HG03060 (cell line): ENCODE measurements around the gene CLEC4M.

Experiments used
- ATAC-seq: cut with Tn5 transposase; IDR thresholded peaks from one replicate; pipeline ENCODE4 v1.9.1; 2021; ENCODE audit warnings: low read depth, moderate number of reproducible peaks; ENCODE audit not compliant: unreplicated experiment

Gene CLEC4M, protein sequence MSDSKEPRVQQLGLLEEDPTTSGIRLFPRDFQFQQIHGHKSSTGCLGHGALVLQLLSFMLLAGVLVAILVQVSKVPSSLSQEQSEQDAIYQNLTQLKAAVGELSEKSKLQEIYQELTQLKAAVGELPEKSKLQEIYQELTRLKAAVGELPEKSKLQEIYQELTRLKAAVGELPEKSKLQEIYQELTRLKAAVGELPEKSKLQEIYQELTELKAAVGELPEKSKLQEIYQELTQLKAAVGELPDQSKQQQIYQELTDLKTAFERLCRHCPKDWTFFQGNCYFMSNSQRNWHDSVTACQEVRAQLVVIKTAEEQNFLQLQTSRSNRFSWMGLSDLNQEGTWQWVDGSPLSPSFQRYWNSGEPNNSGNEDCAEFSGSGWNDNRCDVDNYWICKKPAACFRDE

DNA sequence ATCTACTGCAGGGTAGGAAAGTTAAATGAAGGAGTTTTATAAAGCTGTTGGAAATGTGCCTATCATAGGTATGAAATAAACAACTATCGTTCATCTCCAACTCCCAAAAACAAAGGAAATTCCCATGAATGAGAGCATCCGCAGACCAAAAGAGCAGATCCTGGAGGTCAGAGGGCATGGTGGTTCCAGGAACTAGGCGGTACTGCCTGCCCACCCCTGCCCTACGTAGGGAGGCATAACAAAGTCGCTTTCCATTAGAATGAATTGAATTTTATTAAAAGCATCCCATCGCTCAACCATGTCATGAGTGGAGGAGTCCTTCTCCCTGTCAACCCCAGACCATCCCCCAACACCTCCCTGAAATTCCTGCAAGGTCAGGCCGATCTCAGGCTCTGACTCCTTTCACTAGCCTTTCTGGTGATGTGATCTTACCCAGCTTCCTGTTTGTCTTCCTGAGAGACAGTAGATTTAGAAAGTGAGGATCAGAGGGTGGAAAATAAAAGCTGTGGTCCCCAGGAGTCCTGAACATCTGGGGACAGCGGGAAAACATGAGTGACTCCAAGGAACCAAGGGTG, at the start of gene CLEC4M:
CLEC4M (plus strand) TSS at position 525 of the 575 bp plus-strand sequence; CDS start at position 549, 24 bp downstream.
- ATAC-seq = no peak

GRCh38 chr19:7715671-7716070, 47.4 kb upstream of the CLEC4M start:
- no peak for ATAC-seq

GRCh38 chr19:7716762-7717161, 46.3 kb upstream of the CLEC4M start:
- no peak for ATAC-seq

DNA sequence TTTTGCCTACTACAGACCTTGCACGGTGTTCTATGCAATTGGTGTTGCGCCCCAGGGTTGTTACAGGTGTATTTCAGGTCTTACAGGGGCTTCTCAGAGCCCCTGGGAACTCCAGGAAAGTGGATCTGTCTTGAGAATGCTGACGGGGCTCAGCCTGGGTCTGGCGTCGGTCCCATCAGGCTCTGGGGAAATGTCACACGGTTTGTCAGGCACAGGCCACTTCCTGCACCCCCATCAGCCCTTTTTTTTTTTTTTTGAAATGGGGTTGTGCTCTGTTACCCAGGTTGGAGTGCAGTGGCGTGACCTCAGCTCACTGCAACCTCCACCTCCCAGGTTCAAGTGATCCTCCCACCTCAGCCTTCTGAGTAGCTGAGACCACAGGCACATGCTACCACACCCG, 44.4 kb upstream of the CLEC4M start:
- no peak for ATAC-seq

- ATAC-seq = no peak
These were observed 42.7 kb upstream of the CLEC4M start for GRCh38 chr19:7720351-7720750.

DNA sequence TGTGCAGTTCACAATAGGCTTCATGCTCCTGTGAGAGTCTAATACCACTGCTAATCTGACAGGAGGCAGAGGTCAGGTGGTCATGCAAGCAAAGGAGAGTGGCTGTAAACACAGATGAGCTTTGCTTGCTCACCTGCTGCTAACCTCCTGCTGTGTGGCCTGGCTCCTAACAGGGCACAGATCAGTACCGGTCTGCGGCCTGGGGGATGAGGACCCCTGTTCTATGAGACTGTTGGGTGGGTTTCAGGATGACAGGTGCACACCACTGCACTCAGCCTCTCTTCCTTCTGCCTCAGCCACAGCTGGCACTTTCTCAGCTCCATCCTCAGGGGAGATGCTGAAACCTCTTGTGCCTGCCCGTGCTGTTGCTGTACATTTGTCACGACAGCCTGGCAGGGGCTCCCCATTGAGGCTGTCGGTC, 40.8 kb upstream of the CLEC4M start:
- ATAC-seq = no peak

DNA sequence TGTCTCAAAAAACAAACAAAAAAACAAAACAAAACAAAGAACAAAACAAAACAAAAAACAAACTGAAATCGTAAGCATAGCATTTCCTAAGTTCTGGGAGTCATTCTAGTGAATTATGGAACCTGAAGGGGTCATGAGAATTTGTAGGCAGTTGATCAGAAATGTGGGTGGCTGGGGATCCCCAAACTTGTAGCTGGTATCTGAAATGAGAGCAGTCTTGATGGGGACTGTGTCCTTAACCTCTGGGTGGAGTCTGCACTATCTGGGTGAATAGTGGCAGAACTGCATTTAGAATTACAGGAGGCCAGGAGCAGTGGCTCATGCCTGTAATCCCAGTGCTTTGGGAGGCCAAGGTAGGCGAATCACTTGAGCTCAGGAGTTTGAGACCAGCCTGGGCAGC, 37.3 kb upstream of the CLEC4M start:
- ATAC-seq = no peak

GRCh38 chr19:7729211-7729610, 33.8 kb upstream of the CLEC4M start:
- ATAC-seq = no peak

GRCh38 chr19:7729831-7730285, 33.2 kb upstream of the CLEC4M start:
- ATAC-seq = no peak

GRCh38 chr19:7730286-7731217, 32.5 kb upstream of the CLEC4M start:
- ATAC-seq = no peak

- ATAC-seq = no peak
These were observed 31.8 kb upstream of the CLEC4M start for GRCh38 chr19:7731218-7731595.

GRCh38 chr19:7731615-7732014, 31.4 kb upstream of the CLEC4M start:
- ATAC-seq = no peak

- no peak for ATAC-seq
These were observed 31.0 kb upstream of the CLEC4M start, which contains the start of gene CLEC4G for GRCh38 chr19:7732045-7732444. Gene CLEC4G, minus strand, starts transcription at chr19:7732110. Its CDS starts 8 bp downstream, at chr19:7732102.

DNA sequence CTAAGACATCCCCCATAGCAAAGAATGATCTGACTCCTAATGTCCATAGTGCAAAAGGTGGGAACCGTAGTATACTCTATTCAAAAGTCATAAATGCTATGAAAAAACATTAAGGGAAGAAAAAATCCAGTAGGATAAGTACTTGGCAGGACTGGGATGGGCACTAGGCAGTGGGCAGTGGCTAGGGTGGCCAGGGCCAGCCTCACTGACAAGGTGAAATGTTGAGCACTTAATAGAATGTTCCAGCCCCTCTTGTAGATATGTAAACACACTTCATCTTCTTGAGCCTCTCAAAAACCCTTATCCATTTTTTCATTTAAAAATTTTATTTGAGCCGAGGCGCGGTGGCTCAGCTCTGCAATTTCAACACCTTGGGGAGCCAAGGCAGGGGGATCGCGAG, 29.7 kb upstream of the CLEC4M start:
- no peak for ATAC-seq

DNA sequence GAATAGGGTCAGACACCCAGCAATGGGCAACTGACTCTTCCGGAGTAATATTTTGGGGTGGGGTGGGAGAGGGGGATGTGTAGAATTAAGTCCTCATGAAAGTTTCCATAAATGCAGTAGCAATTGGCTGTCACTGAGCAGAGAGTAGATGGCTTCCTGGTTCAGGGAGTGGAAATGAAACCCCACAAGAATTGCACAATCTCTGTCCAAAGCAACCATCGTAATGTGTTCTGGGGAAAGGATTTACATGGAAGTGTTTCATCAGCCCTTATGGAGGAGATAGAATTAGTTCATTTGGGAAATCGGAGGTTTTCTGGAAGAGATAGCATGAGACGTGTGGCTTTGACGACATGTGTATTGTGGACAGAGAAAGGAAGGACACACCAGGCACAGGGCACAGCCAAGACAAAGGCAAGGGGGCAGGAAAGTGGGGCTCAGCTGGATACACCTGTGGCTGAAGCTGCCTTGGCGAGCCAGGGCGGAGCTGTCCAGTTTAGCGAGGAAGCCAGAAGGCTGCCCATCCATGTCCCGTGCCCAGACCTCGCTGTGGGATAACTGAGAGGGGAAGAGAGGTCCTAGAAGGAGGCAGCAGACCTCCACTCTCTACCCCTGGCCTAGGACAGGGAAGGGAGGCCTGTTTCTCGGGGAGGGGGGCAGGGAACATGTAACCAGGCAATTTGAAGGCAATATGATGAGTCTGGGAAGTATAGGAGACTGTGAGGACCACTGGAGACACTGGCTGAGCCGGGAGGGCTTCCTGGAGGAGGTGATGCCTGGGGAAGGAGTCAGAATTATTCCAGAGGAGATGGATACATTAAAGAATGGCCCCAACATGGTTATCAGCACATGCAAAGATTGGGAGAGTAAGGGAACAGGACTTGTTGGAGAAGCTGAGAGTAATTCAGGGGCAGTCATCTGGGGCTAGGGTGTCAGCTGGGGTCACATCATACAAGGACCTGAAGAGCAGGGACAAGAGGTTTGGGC, 28.5 kb upstream of the CLEC4M start:
- ATAC-seq = no peak

GRCh38 chr19:7736148-7736547, 26.9 kb upstream of the CLEC4M start:
- ATAC-seq = no peak

DNA sequence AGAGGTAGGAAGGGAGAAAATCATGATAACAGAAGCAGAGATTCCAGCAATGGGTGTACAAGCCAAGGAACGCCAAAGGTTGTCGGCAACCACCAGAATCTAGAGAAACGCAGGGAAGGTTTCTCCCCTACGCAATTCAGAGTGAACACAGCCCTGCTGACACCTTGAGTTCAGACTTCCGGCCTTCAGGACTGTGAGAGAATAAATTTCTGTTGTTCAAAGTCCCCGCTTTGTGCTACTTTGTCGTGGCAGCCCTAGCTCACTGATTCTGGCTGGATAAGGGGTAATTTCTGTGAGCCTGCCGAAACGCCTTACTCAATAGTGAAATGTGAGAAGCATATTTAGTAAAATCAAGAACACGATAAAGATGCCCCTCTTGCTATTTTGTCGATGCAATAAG, 25.8 kb upstream of the CLEC4M start:
- no peak for ATAC-seq

- no peak for ATAC-seq
These were observed 25.0 kb upstream of the CLEC4M start for GRCh38 chr19:7738023-7738422.

DNA sequence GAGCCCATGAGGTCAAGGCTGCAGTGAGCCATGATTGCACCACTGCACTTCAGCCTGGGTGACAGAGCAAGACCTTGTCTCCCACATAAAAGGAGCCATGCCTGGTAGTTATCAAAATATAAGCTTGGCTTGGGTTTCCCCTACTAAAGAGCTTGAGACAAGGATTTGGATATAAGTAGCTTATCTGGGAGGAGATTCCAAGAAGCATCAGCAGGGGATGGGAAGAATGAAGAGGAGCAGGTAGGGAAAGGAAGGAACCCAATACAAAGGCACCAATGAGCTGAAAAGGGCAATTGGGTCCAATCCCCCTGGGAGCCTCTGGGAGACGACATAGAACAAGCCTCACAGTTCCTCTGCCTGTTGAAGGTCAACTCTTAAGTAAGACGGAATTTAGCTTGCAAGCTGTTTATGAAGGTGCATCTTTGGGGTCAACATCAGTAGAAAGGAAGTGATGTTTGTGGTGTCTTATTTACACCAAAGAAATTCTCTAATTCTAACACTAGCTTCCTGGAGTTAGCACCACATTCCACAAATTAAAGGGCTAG, 23.8 kb upstream of the CLEC4M start:
- ATAC-seq = no peak
